GM12878 (cell line): Measurements from ENCODE around the gene TPI1. TPM values are rescaled to one million over a fixed set of nuclear protein-coding genes. Genes with fewer than 3 reads are reported as not detected.

Experiments
- BACH1 ChIP-seq: fragments of 450-650 bp; IDR thresholded peaks from 2 replicates; pipeline ENCODE4 v1.6.1; 2017; ENCODE audit warnings: mild to moderate bottlenecking, borderline replicate concordance
- BCL3 ChIP-seq: IDR thresholded peaks from 2 replicates; pipeline ENCODE4 v1.6.1; 2011; ENCODE audit warnings: borderline replicate concordance, low read depth, mild to moderate bottlenecking, moderate library complexity, low read length; ENCODE audit not compliant: insufficient read depth, poor library complexity, severe bottlenecking
- CBX3 ChIP-seq: fragments of 200-600 bp; sonication (generic); IDR thresholded peaks from 2 replicates; pipeline ENCODE4 v1.6.1; 2016; ENCODE audit warnings: low read depth, borderline replicate concordance
- CBX5 ChIP-seq: sonication (generic); IDR thresholded peaks from 2 replicates; pipeline ENCODE4 v1.6.1; 2016; ENCODE audit warnings: low read depth, moderate library complexity, mild to moderate bottlenecking, inconsistent platforms
- CEBPB ChIP-seq, 2 experiments: fragments of 150-350 bp in 1 of 2; IDR thresholded peaks; 2 replicates each; pipeline ENCODE4 v1.6.1; 2012 to 2014; ENCODE audit warnings: low read depth in 2 of 2, low read length in 2 of 2, borderline replicate concordance in 1 of 2, inconsistent platforms in 1 of 2
- CHD1 ChIP-seq: IDR thresholded peaks from 2 replicates; pipeline ENCODE4 v1.6.1; 2012; ENCODE audit warnings: low read depth, low read length, improper control_type of control experiment
- CREB1 ChIP-seq: IDR thresholded peaks from 2 replicates; pipeline ENCODE4 v1.6.1; 2012; ENCODE audit warnings: low read depth, mild to moderate bottlenecking, inconsistent platforms
- CTCF ChIP-seq, 3 experiments: IDR thresholded peaks in 2 of 3; conservative IDR thresholded peaks in 1 of 3; 2 replicates each; pipeline ENCODE4 v1.5.1; 2011; ENCODE audit warnings: low read depth in 3 of 3, low read length in 3 of 3, mild to moderate bottlenecking in 3 of 3, control low read depth in 2 of 3, moderate library complexity in 2 of 3, inconsistent platforms in 1 of 3, mixed read lengths in 1 of 3; ENCODE audit not compliant: control insufficient read depth in 2 of 3, insufficient read depth in 1 of 3; ENCODE audit errors: extremely low read depth in 1 of 3
- E2F8 ChIP-seq: fragments of 450-650 bp; IDR thresholded peaks from 2 replicates; pipeline ENCODE4 v1.6.1; 2018; ENCODE audit warnings: mild to moderate bottlenecking, low read depth, moderate library complexity; ENCODE audit not compliant: partially characterized antibody
- HDGF ChIP-seq: fragments of 450-650 bp; IDR thresholded peaks from 2 replicates; pipeline ENCODE4 v1.6.1; 2016; ENCODE audit warnings: antibody characterized with exemption
- IKZF1 ChIP-seq: fragments of 450-650 bp; conservative IDR thresholded peaks from 2 replicates; pipeline ENCODE4 v1.6.1; 2017; ENCODE audit warnings: antibody characterized with exemption, mild to moderate bottlenecking
- KDM1A ChIP-seq: fragments of 200-600 bp; sonication (generic); IDR thresholded peaks from 2 replicates; pipeline ENCODE4 v1.6.1; 2016; ENCODE audit warnings: borderline replicate concordance
- MTA3 ChIP-seq: IDR thresholded peaks from 2 replicates; pipeline ENCODE4 v1.6.1; 2012; ENCODE audit warnings: low read length, inconsistent platforms, borderline replicate concordance
- MXI1 ChIP-seq: fragments of 150-350 bp; IDR thresholded peaks from 2 replicates; pipeline ENCODE4 v1.6.1; 2011; ENCODE audit warnings: low read depth, mild to moderate bottlenecking, inconsistent platforms, low read length, improper control_type of control experiment
- MYB ChIP-seq: fragments of 150-350 bp; IDR thresholded peaks from 2 replicates; pipeline ENCODE4 v1.6.1; 2014; ENCODE audit warnings: mild to moderate bottlenecking, low read depth, low read length, borderline replicate concordance
- PAX5 ChIP-seq: IDR thresholded peaks from 2 replicates; pipeline ENCODE4 v1.6.1; 2011; ENCODE audit warnings: low read depth, low read length, borderline replicate concordance
- POLR2A ChIP-seq: IDR thresholded peaks from 2 replicates; pipeline ENCODE4 v1.6.1; 2011; ENCODE audit warnings: low read depth, mild to moderate bottlenecking, low read length
- POLR2AphosphoS2 ChIP-seq: IDR thresholded peaks from 2 replicates; pipeline ENCODE4 v1.6.1; 2011; ENCODE audit warnings: low read depth, mild to moderate bottlenecking, low read length, improper control_type of control experiment, moderate library complexity
- SMC3 ChIP-seq: IDR thresholded peaks from 2 replicates; pipeline ENCODE4 v1.6.1; 2011; ENCODE audit warnings: low read length, improper control_type of control experiment, borderline replicate concordance
- SP1 ChIP-seq: IDR thresholded peaks from one replicate; pipeline ENCODE4 v1.6.1; 2011; ENCODE audit warnings: low read depth, low read length
- SPI1 ChIP-seq: IDR thresholded peaks from 2 replicates; pipeline ENCODE4 v1.6.1; 2011; ENCODE audit warnings: low read depth, mild to moderate bottlenecking, low read length, moderate library complexity, borderline replicate concordance; ENCODE audit not compliant: insufficient read depth
- TBL1XR1 ChIP-seq: IDR thresholded peaks from 2 replicates; pipeline ENCODE4 v1.6.1; 2012; ENCODE audit warnings: low read depth, low read length, improper control_type of control experiment
- USF2 ChIP-seq: IDR thresholded peaks from 2 replicates; pipeline ENCODE4 v1.6.1; 2011; ENCODE audit warnings: low read depth, low read length, improper control_type of control experiment, borderline replicate concordance
- WRNIP1 ChIP-seq: IDR thresholded peaks from 2 replicates; pipeline ENCODE4 v1.6.1; 2011; ENCODE audit warnings: low read depth, low read length, improper control_type of control experiment, borderline replicate concordance
- polyA plus RNA-seq, 11 experiments: library from polyadenylated mRNA; depleted of rRNA in 4 of 11; unstranded in 6 of 11; stranded (reverse) in 5 of 11; fragments of >200 nt; fragmentation: Nextera tagmentation in 4 of 11; fragmentation: Illumina TruSeq in 1 of 11; extraction: Ambion mirVana in 4 of 11; extraction: Trizol in 1 of 11; gene quantifications; 1 replicate in 1 of 11; 2 replicates in 10 of 11; pipeline versions ENCODE4 v1.2.1 to v1.2.3, GENCODE V29; 2011 to 2016; ENCODE audit warnings: inconsistent platforms in 2 of 11, missing spikeins in 2 of 11, low read depth in 1 of 11
- total RNA-seq, 4 experiments: library from RNA; depleted of rRNA in 3 of 4; stranded (reverse); fragments of >200 nt in 3 of 4; fragmentation: Illumina TruSeq in 1 of 4; extraction: Trizol in 1 of 4; gene quantifications; 2 replicates each; pipeline versions ENCODE4 v1.2.1 to v1.2.3, GENCODE V29; 2013 to 2021

The TPI1 gene
- total and polyA plus RNA-seq, 10 of the 15 experiments (the other 5 are each of a cell fraction or from before 2014, with no cell fraction given), result 916 to 7,349 (median 1,677) TPM

GRCh38 chr12:6871052-6871957 is 4.0 kb downstream of the TPI1 start (continued):
- TF ChIP-seq PAX5, result no peak
- TF ChIP-seq CTCF (IDR thresholded peaks at IDR 0.05 in 2 of 3, conservative IDR thresholded peaks at IDR 0.05 in 1 of 3; ENCODE audit: control insufficient read depth in 2 of 3, extremely low read depth in 1 of 3, insufficient read depth in 1 of 3, low read depth in 3 of 3, low read length in 3 of 3), result no peak
- no peak for TF ChIP-seq USF2
- no peak for TF ChIP-seq CBX3
- 0 out of 2 replicates have a peak, but pooled peaks have one; percentile 15 for TF ChIP-seq HDGF
- peak; percentile 17 for TF ChIP-seq E2F8
- TF ChIP-seq POLR2A, result peak; percentile 56; the same call in 1 of the 2 replicates
- no peak for TF ChIP-seq SP1
- no peak for TF ChIP-seq SMC3
- TF ChIP-seq BCL3, result peak; percentile 21
- no peak for TF ChIP-seq IKZF1
- TF ChIP-seq MTA3, result no peak; the same call in 1 of the 2 replicates
- TF ChIP-seq MYB, result no peak
- peak; percentile 93 for TF ChIP-seq POLR2AphosphoS2
- TF ChIP-seq KDM1A, result no peak
- no peak for TF ChIP-seq TBL1XR1
- no peak for TF ChIP-seq WRNIP1
- TF ChIP-seq BACH1, result peak; percentile 42; the same call in 1 of the 2 replicates
- TF ChIP-seq CREB1, result no peak
- no peak for TF ChIP-seq SPI1
- no peak for TF ChIP-seq CEBPB (IDR thresholded peaks at IDR 0.05; ENCODE audit: borderline replicate concordance in 1 of 2, low read depth in 2 of 2, low read length in 2 of 2)
- TF ChIP-seq CBX5, result no peak
- no peak for TF ChIP-seq CHD1
- no peak for TF ChIP-seq MXI1
